ENCODE results near the gene RABL3.

DNA sequence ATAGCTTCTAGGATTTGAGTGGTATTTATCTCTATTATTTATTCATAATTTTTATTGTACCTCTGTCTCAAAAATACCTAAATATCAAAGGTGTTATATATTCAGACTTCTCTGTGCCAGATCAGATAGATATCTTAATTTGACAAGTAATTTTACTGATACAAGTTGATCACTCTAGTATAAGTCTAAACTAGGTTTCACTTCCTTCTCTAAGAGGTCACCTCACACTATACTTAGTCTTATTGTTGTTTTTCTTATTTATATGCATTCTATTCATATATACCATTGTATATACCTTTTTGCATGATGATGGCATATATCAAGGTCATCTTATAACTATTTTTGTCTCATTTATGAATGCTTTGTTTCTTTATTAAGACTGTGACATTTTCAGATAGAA, 33.9 kb downstream of the RABL3 start:
- TF ChIP-seq, protein P1, sequence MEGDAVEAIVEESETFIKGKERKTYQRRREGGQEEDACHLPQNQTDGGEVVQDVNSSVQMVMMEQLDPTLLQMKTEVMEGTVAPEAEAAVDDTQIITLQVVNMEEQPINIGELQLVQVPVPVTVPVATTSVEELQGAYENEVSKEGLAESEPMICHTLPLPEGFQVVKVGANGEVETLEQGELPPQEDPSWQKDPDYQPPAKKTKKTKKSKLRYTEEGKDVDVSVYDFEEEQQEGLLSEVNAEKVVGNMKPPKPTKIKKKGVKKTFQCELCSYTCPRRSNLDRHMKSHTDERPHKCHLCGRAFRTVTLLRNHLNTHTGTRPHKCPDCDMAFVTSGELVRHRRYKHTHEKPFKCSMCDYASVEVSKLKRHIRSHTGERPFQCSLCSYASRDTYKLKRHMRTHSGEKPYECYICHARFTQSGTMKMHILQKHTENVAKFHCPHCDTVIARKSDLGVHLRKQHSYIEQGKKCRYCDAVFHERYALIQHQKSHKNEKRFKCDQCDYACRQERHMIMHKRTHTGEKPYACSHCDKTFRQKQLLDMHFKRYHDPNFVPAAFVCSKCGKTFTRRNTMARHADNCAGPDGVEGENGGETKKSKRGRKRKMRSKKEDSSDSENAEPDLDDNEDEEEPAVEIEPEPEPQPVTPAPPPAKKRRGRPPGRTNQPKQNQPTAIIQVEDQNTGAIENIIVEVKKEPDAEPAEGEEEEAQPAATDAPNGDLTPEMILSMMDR (IDR thresholded peaks at IDR 0.05 in 4 of 5, conservative IDR thresholded peaks at IDR 0.05 in 1 of 5): no peak
- no peak for TF ChIP-seq POLR2A (IDR thresholded peaks at IDR 0.05)

Measured in gastrocnemius medialis (tissue), 4 donors.